IMR-90 (cell line): ENCODE results near the gene HHATL. TPM values are rescaled to one million over a fixed set of nuclear protein-coding genes. Genes with fewer than 3 reads are reported as not detected.

Experiments
- ATAC-seq: fragments of 200-7000 bp; cut with Tn5 transposase; 2 replicates; pipeline ENCODE4 v1.9.1; 2020; ENCODE audit warnings: low read depth, mild to moderate bottlenecking, moderate library complexity
- BruUV-seq: library from RNA; stranded (reverse); fragments of 400-500 nt; replicated peaks from 2 replicates; lab custom pipeline; 2021; lab: Mats Ljungman, UMichigan
- CTCF ChIA-PET: fragments of 300-600 bp; formaldehyde crosslinking; extraction: SDS; loops from one replicate; lab custom pipeline; 2021; ENCODE audit warnings: antibody characterized with exemption; lab: Yijun Ruan, JAX
- POLR2A ChIA-PET: fragments of 300-600 bp; sonication (Branson Sonifier 250); formaldehyde crosslinking; loops from one replicate; lab custom pipeline; 2022; ENCODE audit warnings: antibody characterized with exemption; ENCODE audit not compliant: unreplicated experiment; lab: Charles Lee
- DNase-seq: peaks from one replicate; pipeline ENCODE4 v3.0.0; 2013
- H2AFZ ChIP-seq: replicated peaks from 2 replicates; pipeline ENCODE3; 2013; ENCODE audit warnings: low read length, mild to moderate bottlenecking; ENCODE audit not compliant: poor library complexity
- H2AK5ac ChIP-seq: 2 replicates; pipeline ENCODE4 v1.6.1; 2013; ENCODE audit warnings: low read depth, low read length, inconsistent platforms
- H2AK9ac ChIP-seq: replicated peaks from 2 replicates; pipeline ENCODE3; 2013; ENCODE audit warnings: mild to moderate bottlenecking, low read depth, low read length, moderate library complexity; ENCODE audit not compliant: poor library complexity
- H2BK120ac ChIP-seq: 2 replicates; pipeline ENCODE4 v1.6.1; 2013; ENCODE audit warnings: low read depth, low read length, inconsistent platforms
- H2BK15ac ChIP-seq: 3 replicates; pipeline ENCODE4 v1.6.1; 2013; ENCODE audit warnings: low read depth, low read length, inconsistent platforms
- H2BK20ac ChIP-seq: 2 replicates; pipeline ENCODE4 v1.6.1; 2013; ENCODE audit warnings: low read depth, mild to moderate bottlenecking, inconsistent platforms, low read length, moderate library complexity
- H2BK5ac ChIP-seq: 2 replicates; pipeline ENCODE4 v1.6.1; 2013; ENCODE audit warnings: mild to moderate bottlenecking, low read depth, low read length, inconsistent platforms; ENCODE audit not compliant: poor library complexity, severe bottlenecking
- H3K14ac ChIP-seq: replicated peaks from 2 replicates; pipeline ENCODE4 v1.6.1; 2013; ENCODE audit warnings: low read depth, low read length, inconsistent platforms
- H3K18ac ChIP-seq: 2 replicates; pipeline ENCODE4 v1.6.1; 2013; ENCODE audit warnings: low read depth, low read length, control low read depth
- H3K23ac ChIP-seq: 2 replicates; pipeline ENCODE4 v1.6.1; 2013; ENCODE audit warnings: low read depth, low read length, inconsistent platforms
- H3K27ac ChIP-seq: 2 replicates; pipeline ENCODE4 v1.5.1; 2013; ENCODE audit warnings: mild to moderate bottlenecking, control low read depth, low read length; ENCODE audit not compliant: insufficient read depth
- H3K27me3 ChIP-seq: 2 replicates; pipeline ENCODE4 v1.6.1; 2013; ENCODE audit warnings: low read length; ENCODE audit not compliant: control insufficient read depth, insufficient read depth
- H3K36me3 ChIP-seq: 2 replicates; pipeline ENCODE4 v1.6.1; 2013; ENCODE audit warnings: low read length, mixed read lengths; ENCODE audit not compliant: control insufficient read depth, insufficient read depth
- H3K4ac ChIP-seq: 2 replicates; pipeline ENCODE4 v1.6.1; 2013; ENCODE audit warnings: low read depth, low read length, inconsistent platforms
- H3K4me1 ChIP-seq: 2 replicates; pipeline ENCODE4 v1.6.1; 2013; ENCODE audit warnings: low read length, mixed read lengths; ENCODE audit not compliant: control insufficient read depth, insufficient read depth
- H3K4me2 ChIP-seq: 2 replicates; pipeline ENCODE4 v1.6.1; 2013; ENCODE audit warnings: low read depth, mild to moderate bottlenecking, control low read depth, low read length, moderate library complexity
- H3K4me3 ChIP-seq: 2 replicates; pipeline ENCODE4 v1.5.1; 2013; ENCODE audit warnings: low read depth, mild to moderate bottlenecking, control low read depth, low read length, moderate library complexity; ENCODE audit not compliant: insufficient read depth
- H3K56ac ChIP-seq: 2 replicates; pipeline ENCODE4 v1.6.1; 2013; ENCODE audit warnings: low read length, inconsistent platforms; ENCODE audit not compliant: insufficient read depth; ENCODE audit errors: extremely low read depth
- H3K79me1 ChIP-seq, 2 experiments: 2 replicates each; pipeline ENCODE4 v1.6.1; 2013; ENCODE audit warnings: low read length in 2 of 2, inconsistent platforms in 1 of 2, low read depth in 1 of 2
- H3K9ac ChIP-seq: 2 replicates; pipeline ENCODE4 v1.6.1; 2013; ENCODE audit warnings: low read depth, low read length, control low read depth
- H3K9me1 ChIP-seq: 2 replicates; pipeline ENCODE4 v1.6.1; 2013; ENCODE audit warnings: low read length, inconsistent platforms; ENCODE audit not compliant: insufficient read depth
- H3K9me3 ChIP-seq: 2 replicates; pipeline ENCODE4 v1.6.1; 2013; ENCODE audit warnings: low read length; ENCODE audit not compliant: control insufficient read depth, insufficient read depth
- H4K20me1 ChIP-seq: 2 replicates; pipeline ENCODE4 v1.6.1; 2013; ENCODE audit warnings: low read length, inconsistent platforms; ENCODE audit not compliant: insufficient read depth
- H4K5ac ChIP-seq: 2 replicates; pipeline ENCODE4 v1.6.1; 2013; ENCODE audit warnings: mild to moderate bottlenecking, low read depth, low read length, control low read depth
- H4K8ac ChIP-seq, 2 experiments: 2 replicates each; pipeline ENCODE4 v1.6.1; 2013; ENCODE audit warnings: low read depth in 2 of 2, low read length in 2 of 2, control low read depth in 1 of 2, inconsistent platforms in 1 of 2
- H4K91ac ChIP-seq: 2 replicates; pipeline ENCODE4 v1.6.1; 2013; ENCODE audit warnings: low read depth, low read length, inconsistent platforms; ENCODE audit not compliant: insufficient read depth
- BHLHE40 ChIP-seq: fragments of 150-350 bp; IDR thresholded peaks from 2 replicates; pipeline ENCODE4 v1.6.1; 2016; ENCODE audit warnings: mild to moderate bottlenecking, low read depth, low read length
- CHD1 ChIP-seq: IDR thresholded peaks from 2 replicates; pipeline ENCODE4 v1.6.1; 2012; ENCODE audit warnings: low read depth, low read length, improper control_type of control experiment
- MAFK ChIP-seq: IDR thresholded peaks from 2 replicates; pipeline ENCODE4 v1.6.1; 2012; ENCODE audit warnings: low read depth, low read length, improper control_type of control experiment
- MAZ ChIP-seq: IDR thresholded peaks from 2 replicates; pipeline ENCODE4 v1.6.1; 2012; ENCODE audit warnings: low read depth, mild to moderate bottlenecking, low read length, improper control_type of control experiment, moderate library complexity, borderline replicate concordance
- MXI1 ChIP-seq: IDR thresholded peaks from 2 replicates; pipeline ENCODE4 v1.6.1; 2012; ENCODE audit warnings: low read depth, mild to moderate bottlenecking, low read length, moderate library complexity, borderline replicate concordance
- NFE2L2 ChIP-seq: fragments of 150-350 bp; IDR thresholded peaks from 2 replicates; pipeline ENCODE4 v1.6.1; 2016; ENCODE audit warnings: low read depth, mild to moderate bottlenecking, low read length
- POLR2A ChIP-seq: IDR thresholded peaks from 2 replicates; pipeline ENCODE4 v1.6.1; 2012; ENCODE audit warnings: mild to moderate bottlenecking, low read depth, low read length
- RAD21 ChIP-seq: IDR thresholded peaks from 2 replicates; pipeline ENCODE4 v1.6.1; 2012; ENCODE audit warnings: low read length, improper control_type of control experiment
- RFX5 ChIP-seq: IDR thresholded peaks from 2 replicates; pipeline ENCODE4 v1.8.0; 2012; ENCODE audit warnings: low read depth, mild to moderate bottlenecking, low read length, moderate library complexity
- WGBS, 2 experiments: methylation state at CpG; one replicate each; pipeline versions ENCODE4 v1.1.5 to v1.1.7; 2013; ENCODE audit warnings: missing lambda C conversion rate in 2 of 2; ENCODE audit not compliant: insufficient read length in 1 of 2; ENCODE audit errors: extremely low coverage in 2 of 2; 5-methylcytosine and 5-hydroxymethylcytosine counted together
- dilution Hi-C: fragments of 300-500 bp; cut with HindIII; formaldehyde crosslinking; loops from one replicate; pipeline ENCODE4 v1.14.3; 2018; ENCODE audit warnings: low sequenced_read_pairs; ENCODE audit not compliant: unreplicated experiment
- in situ Hi-C: fragments of 300-500 bp; cut with MboI; formaldehyde crosslinking; loops from 3 replicates; pipeline ENCODE4 v1.14.3; 2019; ENCODE audit warnings: low sequenced_read_pairs, inconsistent platforms, mixed read lengths
- intact Hi-C: fragments of 100-400 bp; cut with micrococcal nuclease; formaldehyde crosslinking; loops from 2 replicates; pipeline ENCODE4 v1.10.0; 2022
- polyA plus RNA-seq, 3 experiments: library from polyadenylated mRNA; depleted of rRNA; stranded (reverse); fragments of >200 nt; gene quantifications; 2 replicates each; pipeline ENCODE4 v1.2.3, GENCODE V29; 2012; ENCODE audit warnings: low replicate concordance in 1 of 3
- total RNA-seq: library from RNA; depleted of rRNA; stranded (reverse); fragments of >200 nt; gene quantifications from 2 replicates; pipeline ENCODE4 v1.2.3, GENCODE V29; 2012
- TF ChIP-seq, protein P1 (sequence below): conservative IDR thresholded peaks from 2 replicates; pipeline ENCODE4 v1.5.1; 2012; ENCODE audit warnings: mild to moderate bottlenecking, low read depth, low read length, improper control_type of control experiment
- TF ChIP-seq, protein P2 (sequence below): fragments of 150-350 bp; IDR thresholded peaks from 2 replicates; pipeline ENCODE4 v1.6.1; 2017; ENCODE audit warnings: mild to moderate bottlenecking, antibody characterized with exemption, low read length, low read depth
- TF ChIP-seq, protein P3 (sequence below): fragments of 150-350 bp; IDR thresholded peaks from 2 replicates; pipeline ENCODE4 v1.6.1; 2016; ENCODE audit warnings: low read depth, mild to moderate bottlenecking, low read length, moderate library complexity, borderline replicate concordance

HHATL gene
- total and polyA plus RNA-seq, 2 of the 4 experiments (the other 2 are of a cell fraction), result not detected

DNA sequence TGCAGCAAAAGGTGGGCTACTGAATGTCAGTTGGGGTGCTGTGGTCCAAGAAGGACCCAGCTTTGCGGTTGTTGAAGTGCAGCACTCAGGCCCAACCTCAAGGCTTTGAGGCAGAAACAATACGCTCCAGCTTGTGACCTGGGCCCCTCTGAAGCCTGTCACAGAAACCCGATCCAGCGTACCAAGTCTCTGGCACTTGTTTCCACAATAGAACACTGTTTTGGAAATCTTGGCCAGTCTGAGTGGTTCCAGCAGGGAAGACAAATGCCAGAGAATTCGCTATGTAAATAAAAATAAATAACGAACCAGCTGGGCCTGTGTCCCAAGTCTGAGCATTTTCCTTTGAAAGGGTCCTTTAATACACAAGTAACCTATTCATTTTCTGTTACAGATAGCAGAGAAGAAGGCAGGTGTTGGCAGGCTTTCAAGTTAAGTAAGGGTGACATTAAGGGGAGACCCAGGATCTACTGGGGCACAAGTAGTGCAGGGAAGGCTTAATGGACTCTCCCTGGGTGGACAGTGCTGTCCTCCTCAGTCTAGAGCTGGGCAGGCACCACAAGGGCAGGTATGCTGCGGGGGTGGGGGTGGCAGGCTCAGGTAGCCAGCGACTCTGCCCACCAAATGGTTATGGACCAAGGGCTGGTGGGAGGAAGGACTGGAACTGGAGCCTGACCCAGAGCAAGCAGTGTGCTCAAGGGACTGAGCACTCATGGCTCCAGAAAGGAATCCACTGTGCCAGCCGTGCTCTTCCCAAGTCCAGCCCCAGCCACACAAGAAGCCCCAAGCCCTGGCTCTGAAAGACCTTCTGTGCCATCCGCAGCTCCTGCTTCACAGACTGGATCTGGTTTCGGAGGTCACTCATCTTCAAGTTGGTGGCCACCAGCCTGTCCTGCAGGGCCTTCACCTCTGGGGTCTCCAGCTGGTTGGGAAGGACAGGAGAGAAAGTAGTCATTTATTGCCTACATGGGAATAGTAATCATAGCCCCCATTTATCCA, 44.2 kb upstream of the HHATL start:
- Histone ChIP-seq H3K36me3 (no peaks in the 10 kb centered on the region), H4K5ac (no peak overlapping the region), H3K27ac (no peak overlapping the region), H3K79me1 (no peaks in the 10 kb centered on the region), H3K4me2 (peak overlapping the region; percentile 42), H3K23ac (0 out of 2 replicates have a peak overlapping the region, but pooled peaks have one; percentile 10), H4K20me1 (peaks cover 9% of the 10 kb centered on the region), H4K91ac (no peak overlapping the region), H3K4me1 (peaks cover 12% of the 10 kb centered on the region), H2BK120ac (no peak overlapping the region), H3K9ac (no peak overlapping the region), H2AFZ (peak overlapping the region; percentile 61), H3K14ac (peak overlapping the region; percentile 28; the same call in 1 of the 2 replicates), H3K4me3 (no peak overlapping the region), H3K18ac (no peak overlapping the region), H4K8ac (no peak overlapping the region), H3K9me1 (peaks cover 14% of the 10 kb centered on the region), H2AK9ac (no peak overlapping the region), H2AK5ac (peak overlapping the region; percentile 65), H2BK15ac (no peak overlapping the region), H2BK5ac (no peak overlapping the region), H3K9me3 (no peaks in the 10 kb centered on the region), H3K4ac (peak overlapping the region; percentile 48), H3K56ac (no peak overlapping the region), H3K27me3 (peaks cover 5% of the 10 kb centered on the region; the same call in 1 of the 2 replicates), H2BK20ac (peak overlapping the region; percentile 27; the same call in 1 of the 2 replicates)
- BruUV-seq, result no TSS peak
- DNase-seq (peak; percentile 55), ATAC-seq (peak; percentile 56)
- dilution Hi-C loops, result no loop called here
- intact Hi-C loops, result no loop called here
- ChIA-PET POLR2A (interaction anchor here (1.1 kb wide), 1 partner anchor 156 kb away, joined by 3 read pairs; the partner anchor contains the start of gene SS18L2), CTCF (interaction anchor here (0.9 to 1.2 kb wide), 2 partner anchors 9 to 15 kb away, joined by 3 read pairs; no protein-coding TSS in a partner anchor)
- TF ChIP-seq NFE2L2 (no peak), POLR2A (no peak), RFX5 (no peak), BHLHE40 (no peak), RAD21 (no peak), MXI1 (no peak), MAFK (no peak), MAZ (no peak), CHD1 (no peak)
- TF ChIP-seq, protein P1, sequence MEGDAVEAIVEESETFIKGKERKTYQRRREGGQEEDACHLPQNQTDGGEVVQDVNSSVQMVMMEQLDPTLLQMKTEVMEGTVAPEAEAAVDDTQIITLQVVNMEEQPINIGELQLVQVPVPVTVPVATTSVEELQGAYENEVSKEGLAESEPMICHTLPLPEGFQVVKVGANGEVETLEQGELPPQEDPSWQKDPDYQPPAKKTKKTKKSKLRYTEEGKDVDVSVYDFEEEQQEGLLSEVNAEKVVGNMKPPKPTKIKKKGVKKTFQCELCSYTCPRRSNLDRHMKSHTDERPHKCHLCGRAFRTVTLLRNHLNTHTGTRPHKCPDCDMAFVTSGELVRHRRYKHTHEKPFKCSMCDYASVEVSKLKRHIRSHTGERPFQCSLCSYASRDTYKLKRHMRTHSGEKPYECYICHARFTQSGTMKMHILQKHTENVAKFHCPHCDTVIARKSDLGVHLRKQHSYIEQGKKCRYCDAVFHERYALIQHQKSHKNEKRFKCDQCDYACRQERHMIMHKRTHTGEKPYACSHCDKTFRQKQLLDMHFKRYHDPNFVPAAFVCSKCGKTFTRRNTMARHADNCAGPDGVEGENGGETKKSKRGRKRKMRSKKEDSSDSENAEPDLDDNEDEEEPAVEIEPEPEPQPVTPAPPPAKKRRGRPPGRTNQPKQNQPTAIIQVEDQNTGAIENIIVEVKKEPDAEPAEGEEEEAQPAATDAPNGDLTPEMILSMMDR, result no peak
- TF ChIP-seq, protein P2, sequence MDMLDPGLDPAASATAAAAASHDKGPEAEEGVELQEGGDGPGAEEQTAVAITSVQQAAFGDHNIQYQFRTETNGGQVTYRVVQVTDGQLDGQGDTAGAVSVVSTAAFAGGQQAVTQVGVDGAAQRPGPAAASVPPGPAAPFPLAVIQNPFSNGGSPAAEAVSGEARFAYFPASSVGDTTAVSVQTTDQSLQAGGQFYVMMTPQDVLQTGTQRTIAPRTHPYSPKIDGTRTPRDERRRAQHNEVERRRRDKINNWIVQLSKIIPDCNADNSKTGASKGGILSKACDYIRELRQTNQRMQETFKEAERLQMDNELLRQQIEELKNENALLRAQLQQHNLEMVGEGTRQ, result no peak
- TF ChIP-seq, protein P3, sequence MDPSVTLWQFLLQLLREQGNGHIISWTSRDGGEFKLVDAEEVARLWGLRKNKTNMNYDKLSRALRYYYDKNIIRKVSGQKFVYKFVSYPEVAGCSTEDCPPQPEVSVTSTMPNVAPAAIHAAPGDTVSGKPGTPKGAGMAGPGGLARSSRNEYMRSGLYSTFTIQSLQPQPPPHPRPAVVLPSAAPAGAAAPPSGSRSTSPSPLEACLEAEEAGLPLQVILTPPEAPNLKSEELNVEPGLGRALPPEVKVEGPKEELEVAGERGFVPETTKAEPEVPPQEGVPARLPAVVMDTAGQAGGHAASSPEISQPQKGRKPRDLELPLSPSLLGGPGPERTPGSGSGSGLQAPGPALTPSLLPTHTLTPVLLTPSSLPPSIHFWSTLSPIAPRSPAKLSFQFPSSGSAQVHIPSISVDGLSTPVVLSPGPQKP, result no peak
- in situ Hi-C loops, result no loop called here
- WGBS, 2 experiments, result 20% methylated on average over 2 of the region's 11 CpGs; no CpG with 5 or more reads in 1 of the 2 experiments
